Mammary epithelial cell (primary cell): ENCODE measurements around the gene MB.

Experiments used
- EZH2 ChIP-seq: IDR thresholded peaks from 2 replicates; pipeline ENCODE4 v1.6.1; 2012; ENCODE audit warnings: low read length, inconsistent platforms, borderline replicate concordance
- TF ChIP-seq, protein P1 (sequence below), 2 donors: IDR thresholded peaks in 1 of 2; conservative IDR thresholded peaks in 1 of 2; 2 replicates each; pipeline ENCODE4 v1.5.1; 2011 to 2012; ENCODE audit warnings: inconsistent platforms in 2 of 2, low read length in 2 of 2, mild to moderate bottlenecking in 2 of 2, control low read depth in 1 of 2, low read depth in 1 of 2; ENCODE audit not compliant: insufficient read depth in 1 of 2; ENCODE audit errors: extremely low read depth in 1 of 2

GRCh38 chr22:35661464-35661863, 44.3 kb upstream of the MB start:
- TF ChIP-seq, protein P1, sequence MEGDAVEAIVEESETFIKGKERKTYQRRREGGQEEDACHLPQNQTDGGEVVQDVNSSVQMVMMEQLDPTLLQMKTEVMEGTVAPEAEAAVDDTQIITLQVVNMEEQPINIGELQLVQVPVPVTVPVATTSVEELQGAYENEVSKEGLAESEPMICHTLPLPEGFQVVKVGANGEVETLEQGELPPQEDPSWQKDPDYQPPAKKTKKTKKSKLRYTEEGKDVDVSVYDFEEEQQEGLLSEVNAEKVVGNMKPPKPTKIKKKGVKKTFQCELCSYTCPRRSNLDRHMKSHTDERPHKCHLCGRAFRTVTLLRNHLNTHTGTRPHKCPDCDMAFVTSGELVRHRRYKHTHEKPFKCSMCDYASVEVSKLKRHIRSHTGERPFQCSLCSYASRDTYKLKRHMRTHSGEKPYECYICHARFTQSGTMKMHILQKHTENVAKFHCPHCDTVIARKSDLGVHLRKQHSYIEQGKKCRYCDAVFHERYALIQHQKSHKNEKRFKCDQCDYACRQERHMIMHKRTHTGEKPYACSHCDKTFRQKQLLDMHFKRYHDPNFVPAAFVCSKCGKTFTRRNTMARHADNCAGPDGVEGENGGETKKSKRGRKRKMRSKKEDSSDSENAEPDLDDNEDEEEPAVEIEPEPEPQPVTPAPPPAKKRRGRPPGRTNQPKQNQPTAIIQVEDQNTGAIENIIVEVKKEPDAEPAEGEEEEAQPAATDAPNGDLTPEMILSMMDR (conservative IDR thresholded peaks at IDR 0.05 in 1 of 2, IDR thresholded peaks at IDR 0.05 in 1 of 2; ENCODE audit: extremely low read depth in 1 of 2, insufficient read depth in 1 of 2, low read depth in 1 of 2, low read length in 2 of 2), result no peak
- no peak for TF ChIP-seq EZH2
